HG03039 (cell line): ENCODE measurements around the gene USP10.

ENCODE experiments used
- ATAC-seq: cut with Tn5 transposase; IDR thresholded peaks from one replicate; pipeline ENCODE4 v1.9.1; 2021; ENCODE audit warnings: mild to moderate bottlenecking, moderate library complexity; ENCODE audit not compliant: unreplicated experiment

USP10 gene

DNA sequence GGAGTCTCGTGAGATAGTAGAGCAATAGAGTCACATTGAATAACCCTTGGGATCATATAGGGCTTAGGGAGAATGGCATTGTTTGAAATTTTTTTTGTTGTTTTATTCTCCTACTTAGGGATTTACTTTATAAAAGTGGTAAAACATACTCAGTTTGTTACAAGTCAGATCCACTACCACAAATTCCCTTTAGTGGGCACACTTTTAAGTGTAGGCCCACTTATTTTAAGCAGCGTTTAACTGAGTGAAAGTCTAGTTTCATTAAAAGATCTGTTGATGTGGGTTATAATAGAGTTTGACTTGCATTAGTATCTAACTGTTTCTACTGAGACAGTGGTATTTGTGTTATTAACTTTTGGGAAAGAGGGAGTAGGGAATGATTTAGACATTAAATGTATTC, 49.3 kb downstream of the USP10 start:
- ATAC-seq: no peak

DNA sequence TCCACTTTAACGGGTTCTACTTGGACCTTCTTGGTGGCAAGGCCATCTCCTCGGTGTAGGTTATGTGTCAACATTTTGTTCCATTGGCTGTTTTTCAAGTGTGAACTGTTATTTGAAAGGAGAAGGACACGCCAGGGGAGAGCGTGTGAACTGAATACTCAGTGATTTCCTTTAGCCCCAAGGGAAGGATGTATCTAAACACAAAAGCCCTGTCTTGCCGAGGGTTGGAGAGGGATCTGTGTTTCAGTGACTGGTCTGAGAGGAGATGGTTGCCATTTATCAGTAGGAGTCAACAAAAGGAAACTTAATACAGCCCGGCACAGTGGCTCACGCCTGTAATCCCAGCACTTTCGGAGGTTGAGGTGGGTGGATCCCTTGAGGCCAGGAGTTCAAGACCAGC, 50.0 kb downstream of the USP10 start:
- ATAC-seq: no peak

DNA sequence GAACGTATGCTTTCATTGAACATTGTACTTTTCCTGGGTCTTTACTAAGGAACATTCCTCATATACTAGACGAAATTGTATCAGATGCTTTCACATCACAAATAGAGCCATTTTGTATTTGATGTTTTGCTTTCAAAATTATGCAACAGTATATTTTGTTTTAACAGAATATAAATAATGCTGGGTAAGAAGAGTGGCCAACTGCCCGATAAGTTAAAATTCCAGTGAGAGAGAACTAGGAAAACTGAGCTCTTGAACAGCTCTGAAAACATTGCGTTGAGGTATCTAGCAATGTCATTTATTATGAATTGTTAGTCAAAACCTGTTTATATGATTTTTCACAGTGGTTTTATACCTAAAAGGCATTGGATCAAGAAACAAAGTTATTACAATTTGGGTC, 50.8 kb downstream of the USP10 start:
- ATAC-seq: no peak

DNA sequence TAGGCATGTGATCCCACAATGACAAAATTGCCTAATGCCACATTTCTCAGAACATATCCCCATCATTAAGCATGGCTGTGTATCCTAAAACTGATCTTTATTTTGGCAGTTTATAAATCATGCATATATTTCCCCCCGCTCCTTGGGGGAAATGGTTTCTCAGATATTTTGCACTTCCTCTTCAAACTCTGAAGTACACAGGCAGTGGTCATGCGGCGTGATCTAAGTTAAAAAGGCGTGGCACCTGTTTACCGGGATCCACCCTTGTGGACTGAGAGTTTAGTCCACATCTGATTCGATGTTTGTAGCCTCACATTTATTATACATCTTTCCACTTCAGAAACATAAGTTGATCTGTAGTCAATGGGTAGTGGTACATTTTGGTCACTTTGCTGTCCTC, 51.4 kb downstream of the USP10 start:
- ATAC-seq: no peak

DNA sequence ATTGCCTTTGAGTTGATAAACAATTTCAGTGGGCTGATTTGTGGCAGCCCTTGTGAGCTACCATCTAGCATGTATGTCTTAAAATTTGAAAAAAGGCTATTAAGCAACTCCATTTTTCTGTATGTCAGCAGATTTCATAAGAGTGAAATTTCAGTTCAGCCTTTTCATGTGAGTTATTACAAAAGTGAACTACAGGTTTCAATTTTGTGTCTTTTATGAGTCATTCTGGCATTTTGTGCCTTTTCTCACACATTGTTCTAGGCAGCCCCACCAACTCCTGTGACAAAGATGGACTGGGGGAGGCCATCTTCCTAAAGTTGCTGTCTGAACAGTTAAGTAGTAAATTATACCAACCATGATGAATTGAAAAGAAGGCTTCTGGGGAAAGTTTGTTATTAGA, 52.1 kb downstream of the USP10 start:
- ATAC-seq: no peak

DNA sequence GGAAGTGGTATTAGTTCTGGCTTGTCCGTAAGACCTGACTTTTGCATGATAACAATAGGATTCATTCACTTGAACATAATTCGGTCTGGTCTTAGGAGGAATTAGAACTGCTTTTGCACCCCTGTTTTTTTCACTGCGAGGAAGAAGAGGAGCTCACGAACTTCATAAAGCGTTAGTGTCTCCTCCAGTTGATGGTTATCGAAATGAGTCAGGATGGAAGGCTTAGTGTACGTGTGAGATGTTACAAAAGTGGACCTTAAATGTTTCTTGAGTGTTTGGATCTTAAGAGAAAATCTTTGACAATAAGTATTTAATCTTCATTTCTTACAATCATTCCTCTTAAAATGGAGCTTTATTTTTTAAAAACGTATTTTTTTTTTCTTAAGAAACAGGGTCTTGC, 52.8 kb downstream of the USP10 start:
- no peak for ATAC-seq

DNA sequence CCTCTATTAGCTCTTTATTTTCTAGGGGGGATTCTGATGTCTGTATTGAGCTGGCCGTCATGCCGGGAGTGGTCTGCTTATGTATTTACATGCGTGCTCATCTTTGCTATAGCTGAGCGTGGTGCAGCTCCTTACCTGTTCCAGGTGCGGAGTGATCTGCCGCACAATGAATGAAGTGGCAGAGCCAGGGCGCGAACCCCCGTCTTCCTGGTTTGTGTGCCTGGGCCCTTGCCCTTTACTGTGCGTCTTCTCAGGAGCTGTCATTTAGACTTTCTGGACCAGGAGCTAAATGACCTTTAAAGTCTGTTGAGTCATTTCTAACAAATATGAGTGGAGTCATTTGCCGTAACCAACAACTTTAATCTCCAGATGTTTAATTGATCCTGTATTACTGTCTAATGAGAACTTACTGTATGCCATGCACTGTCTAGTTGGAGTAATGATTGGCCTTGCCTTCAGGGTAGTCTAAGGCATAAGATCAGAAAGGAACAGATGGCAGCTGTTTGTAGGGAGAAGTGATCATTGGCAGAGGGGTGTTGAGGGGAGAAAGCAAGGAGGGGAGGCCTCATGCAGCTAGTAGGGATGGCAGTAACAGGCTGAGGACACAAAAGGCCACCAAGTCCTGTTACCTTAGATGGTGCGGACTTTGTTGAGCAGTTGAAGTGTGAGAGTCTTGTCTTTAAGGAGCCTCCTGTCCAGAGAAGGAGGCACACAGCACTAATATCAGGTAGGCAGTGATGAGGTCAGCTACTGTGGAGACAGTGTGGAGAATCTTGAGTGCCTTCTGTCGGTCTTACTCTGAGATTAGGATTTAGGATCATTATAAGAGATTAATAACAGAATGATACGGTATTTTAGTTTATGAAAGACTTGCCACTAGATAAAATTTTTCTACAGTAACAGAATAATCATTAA, 53.9 kb downstream of the USP10 start:
- ATAC-seq: no peak

DNA sequence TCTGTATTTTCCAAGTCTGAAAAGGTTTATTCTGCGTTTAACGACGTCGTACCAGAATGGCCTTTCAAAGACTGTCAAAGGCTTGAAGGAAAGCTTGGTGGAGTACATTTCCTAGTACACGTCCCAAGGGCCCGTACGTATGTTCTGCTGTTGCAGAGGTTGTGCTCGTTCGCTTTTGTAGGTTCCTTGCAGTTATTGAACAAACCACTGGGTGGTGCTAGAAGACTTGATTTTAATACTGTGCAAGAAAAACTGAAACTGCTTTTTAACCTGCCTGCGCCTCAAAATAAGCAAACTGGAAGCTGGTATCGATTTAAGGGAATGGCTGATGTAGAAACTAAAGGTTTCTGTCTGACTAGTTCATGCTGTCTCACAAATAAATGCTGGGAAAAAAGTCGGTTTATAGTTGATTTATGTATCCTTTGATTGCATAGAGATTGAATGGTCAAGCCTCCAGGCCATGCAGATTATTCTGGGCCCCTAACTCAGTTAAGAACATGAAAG, 54.6 kb downstream of the USP10 start:
- peak; percentile 53 for ATAC-seq

DNA sequence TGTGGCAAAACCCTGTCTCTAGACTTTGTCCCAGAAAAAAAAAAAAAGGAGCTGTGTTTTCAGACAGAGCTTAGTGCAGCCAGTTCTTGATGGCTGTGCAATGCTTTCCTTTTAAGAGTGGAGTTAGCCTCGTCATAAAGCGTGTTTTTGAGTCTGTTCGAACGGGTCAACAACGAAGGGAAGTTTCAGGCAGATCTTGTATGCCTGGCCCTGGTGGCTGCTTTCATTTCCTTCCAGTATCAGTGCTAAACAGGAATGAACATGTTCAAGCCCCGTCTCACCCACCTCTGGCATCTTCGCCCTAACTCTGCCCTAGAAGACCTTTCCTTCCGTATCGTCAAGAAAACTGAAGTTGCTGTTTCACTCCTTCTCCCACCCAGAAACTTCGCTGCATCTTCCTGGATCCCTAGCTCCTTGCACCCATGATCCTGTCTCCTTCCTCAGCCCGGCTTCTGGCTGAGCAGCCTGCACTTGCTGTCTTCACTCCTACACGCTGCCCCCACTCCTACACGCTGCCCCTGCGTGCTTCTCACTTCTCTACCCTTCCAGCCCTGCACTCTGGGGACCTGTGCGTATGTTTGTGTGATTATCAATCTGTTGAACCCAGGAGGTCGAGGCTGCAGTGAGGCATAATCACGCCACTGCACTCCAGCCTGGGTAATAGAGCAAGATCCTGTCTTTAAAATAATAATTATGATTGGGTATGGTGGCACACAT, 55.3 kb downstream of the USP10 start:
- ATAC-seq: no peak

DNA sequence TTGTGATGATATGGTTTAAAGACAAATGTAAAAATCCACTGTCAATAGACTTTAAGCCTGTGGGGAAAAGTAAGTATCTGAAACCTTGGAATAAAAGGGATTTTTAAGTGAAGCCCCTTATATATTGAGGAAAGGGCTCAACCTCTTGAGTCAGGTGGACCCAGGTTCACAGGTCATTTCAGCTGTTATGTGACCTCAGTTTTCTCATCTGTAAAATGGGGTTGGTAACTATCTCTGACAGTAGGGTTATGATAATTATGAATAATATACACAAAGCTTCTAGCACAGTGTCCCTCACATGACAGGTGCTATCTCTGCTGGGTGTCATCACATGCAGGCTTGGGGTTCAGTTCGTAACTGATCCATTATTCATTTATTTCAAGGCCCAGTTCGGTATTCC, 57.0 kb downstream of the USP10 start:
- ATAC-seq: no peak

DNA sequence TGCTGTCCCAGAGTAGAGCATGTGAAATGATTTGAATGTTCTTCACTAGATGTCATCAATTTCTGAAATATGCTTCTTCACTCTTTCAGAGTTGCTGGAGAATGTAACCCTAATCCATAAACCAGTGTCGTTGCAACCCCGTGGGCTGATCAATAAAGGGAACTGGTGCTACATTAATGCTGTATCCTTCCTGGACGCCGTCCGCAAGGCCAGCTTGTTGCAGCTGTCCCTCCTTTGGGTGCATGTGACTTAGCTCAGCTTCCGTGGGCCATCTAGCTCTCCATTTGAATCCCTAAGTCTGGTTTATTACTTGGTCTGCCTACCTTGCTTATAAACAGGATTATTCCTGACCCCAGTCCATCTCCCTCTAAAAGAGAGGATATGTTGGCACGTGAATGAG, 58.8 kb downstream of the USP10 start:
- no peak for ATAC-seq

DNA sequence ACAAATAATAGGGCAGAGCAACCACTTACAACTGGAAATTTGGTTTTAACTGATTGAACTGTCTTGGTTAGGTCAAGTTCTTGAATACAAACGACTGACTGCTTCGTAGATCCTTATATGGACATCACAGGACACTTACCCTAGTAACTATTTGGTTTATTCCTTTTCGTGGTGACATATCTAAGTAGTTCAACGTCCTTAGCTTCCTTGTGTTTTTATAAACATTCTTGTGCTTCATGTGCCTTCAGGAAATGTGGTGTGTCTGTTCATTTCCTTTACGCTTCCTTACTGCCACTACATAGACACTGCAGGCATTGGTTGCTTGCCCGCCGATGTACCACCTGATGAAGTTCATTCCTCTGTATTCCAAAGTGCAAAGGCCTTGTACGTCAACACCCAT, 59.3 kb downstream of the USP10 start:
- ATAC-seq: no peak

DNA sequence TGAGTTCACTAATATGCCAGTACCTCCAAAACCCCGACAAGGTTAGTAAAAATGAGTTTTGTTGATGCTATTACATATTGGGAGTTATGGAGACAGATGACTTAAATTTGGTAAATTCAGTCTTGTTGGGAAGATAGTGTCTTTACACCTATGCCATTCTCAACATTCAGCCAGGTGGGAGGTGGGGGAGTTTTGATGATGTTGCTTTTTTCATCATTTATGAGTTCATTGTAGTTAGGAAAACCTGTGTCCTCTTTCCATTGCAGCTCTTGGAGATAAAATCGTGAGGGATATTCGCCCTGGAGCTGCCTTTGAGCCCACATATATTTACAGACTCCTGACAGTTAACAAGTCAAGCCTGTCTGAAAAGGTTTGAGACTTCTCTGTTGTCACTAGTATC, 60.1 kb downstream of the USP10 start:
- ATAC-seq: no peak

DNA sequence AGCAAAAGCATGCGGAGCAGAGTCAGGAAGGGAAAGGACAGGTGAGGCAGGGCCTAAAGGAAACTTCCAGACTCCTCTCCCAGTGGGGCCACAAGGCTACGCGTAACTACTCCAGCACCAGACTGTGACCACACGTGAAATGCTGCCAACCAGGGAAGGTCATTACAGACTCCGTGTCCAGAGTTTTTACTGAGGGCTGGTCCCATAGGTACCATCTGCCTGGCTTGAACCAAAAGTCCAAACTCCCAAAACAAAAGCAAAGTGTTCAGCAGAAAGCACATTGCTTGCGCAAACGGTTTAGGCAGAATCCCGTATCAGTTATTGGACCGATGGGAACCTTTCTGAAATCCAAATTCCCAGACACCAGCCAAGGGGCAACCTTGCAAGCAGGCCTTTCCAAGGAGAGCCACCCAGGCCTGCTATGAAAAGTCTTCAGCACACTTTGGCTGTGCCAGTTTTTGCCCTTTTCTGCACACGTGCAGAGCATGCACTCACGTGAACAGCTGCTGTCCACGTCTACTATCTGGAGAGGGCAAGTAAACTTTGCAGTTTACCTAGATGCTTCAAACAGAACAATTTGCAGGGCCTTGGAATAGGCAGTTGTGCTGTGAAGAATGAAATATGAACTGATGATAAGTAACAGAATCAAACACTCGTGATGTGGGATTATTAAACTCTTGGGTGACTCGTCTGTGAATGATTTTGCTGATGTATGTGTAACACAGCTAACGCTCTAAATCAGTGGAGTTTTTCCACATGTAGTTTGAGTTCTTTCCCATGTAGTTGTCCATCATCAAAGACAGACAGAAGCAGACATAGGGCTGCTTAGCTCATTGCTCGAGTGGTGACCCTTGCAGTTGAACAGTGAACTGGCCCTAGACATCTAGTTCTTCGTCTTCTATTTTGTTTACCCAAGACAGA, 61.9 kb downstream of the USP10 start:
- no peak for ATAC-seq

DNA sequence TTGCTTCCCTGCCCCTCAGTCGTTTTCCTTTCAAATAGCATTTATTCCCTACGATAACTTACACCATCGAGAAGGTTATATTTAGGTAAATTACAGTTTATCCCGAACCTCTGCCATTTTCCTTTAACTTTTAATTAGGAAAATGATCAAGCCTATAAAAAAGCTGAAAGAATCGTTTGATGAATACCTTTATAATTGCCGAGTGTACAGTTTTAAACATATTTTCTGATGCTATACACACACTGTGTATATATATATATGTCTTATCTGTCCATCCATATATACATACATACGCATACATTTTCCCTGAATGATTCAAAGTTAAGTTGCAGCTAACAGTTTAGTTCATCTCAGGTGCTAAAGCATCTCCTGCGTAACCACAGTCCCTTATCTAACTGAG, 63.4 kb downstream of the USP10 start:
- ATAC-seq: no peak

DNA sequence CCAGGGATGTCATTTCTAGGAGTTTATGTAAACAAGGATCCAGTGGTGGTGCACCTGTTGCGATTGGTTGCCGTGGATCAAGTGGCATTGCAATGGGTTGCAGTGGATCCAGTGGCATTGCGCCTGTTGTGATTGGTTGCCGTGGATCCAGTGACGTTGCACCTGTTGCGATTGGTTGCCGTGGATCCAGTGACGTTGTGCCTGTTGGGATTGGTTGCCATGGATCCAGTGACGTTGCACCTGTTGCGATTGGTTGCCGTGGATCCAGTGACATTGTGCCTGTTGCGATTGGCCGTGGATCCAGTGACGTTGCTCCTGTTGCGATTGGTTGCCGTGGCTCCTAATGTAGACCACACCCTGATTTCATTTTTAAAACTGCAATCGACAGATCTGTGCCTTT, 63.8 kb downstream of the USP10 start:
- no peak for ATAC-seq

DNA sequence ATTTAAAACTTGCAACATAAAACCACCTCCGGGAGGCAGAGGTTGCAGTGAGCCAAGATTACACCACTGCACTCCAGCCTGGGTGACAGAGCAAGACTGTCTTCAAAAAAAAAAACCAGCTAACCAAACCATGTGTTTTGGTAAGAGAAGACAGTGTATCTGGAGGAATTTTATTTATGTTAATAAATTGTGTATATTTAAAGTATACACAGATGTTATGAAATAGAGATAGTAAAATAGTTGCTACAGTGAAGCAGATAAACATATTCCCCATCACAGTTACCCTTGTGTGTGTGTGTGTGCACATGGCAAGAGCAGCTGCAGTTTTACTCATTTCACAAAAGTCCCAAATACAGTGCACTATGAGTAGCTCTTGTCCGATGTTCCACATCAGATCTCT, 65.2 kb downstream of the USP10 start:
- ATAC-seq: no peak

DNA sequence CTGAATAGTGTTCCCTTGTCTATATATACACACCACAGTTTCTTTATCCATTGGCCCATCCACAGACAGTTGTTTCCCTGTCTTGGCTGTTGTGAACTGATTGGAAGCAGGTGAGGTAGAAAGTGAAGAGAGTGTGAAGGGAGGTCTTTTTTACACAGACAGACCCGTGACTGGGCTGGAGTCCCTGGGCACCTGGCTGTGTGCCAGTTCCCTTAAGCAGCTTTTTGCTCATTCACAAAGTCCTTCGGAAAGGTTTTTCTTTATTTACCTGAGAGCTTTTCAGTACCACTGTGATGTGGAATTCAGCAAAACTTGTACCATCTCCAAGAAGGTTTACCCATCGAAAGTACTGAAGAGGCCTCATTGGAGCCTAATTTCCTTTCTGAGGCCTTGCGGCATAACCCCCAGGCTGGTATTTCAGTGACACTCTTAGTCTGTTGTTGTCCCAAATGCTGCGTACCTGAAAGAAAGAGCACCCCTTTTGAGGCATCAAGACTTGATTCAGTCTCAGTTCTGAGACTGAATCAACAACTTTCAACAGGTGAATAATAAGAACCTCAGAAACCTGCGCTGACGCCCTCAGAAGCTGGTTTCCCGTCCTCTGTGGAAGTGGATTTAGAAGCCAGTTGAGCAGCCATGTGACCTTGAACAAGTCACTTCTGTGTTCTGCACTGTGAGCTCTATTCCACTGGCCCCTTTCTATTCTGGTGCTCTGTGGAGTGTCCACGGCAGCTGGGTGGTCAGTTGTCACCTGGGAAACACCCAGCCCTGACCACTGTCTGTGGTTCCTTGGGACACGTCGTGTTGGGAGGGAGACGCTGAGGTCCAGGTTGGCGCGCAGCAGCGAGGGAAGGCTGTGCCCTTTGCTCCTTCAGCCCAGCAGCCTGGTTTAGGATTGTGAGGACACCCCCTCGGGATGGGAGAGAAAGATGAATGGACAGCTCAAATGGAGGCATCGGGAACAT, 66.1 kb downstream of the USP10 start:
- ATAC-seq: no peak

DNA sequence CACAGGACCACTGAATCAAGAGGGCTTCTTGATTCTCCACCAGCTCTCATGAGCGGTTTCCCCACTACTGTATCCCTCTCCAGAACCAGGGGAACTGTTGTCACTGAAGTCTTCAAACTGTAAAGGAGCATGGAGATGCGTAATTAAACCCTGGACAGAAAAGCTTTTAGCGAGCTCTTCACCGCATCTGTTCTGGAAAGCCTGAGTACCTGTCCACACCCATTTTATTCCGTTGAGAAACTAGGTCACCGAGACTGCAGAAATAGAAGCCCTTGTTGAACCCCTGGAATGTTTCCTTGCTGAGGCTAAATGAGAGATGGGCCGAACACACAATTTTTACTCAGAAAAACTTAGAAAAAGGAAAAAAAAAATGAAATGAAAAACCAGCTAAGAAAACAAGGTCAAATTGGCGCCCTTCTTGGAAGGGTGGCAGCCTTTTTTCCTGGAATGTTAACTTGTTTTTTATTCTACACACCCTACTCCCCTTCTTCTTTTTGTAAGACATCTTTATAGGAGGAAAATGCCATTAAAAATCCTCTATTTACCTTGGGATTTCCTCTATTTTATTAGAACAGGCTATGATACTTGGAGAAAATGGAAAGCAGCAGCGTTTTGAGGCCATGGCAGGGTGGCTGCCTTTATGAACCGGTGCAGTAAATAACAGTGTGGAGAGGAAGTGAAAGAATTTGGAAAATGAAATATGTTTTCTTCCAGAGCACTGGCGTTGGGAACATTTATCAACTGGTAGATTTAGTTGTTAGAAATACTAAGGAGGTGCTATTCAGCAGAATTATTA, 67.4 kb downstream of the USP10 start:
- ATAC-seq: no peak
